ENCODE measurements around the gene BMP7. TPM values are rescaled to one million over a fixed set of nuclear protein-coding genes. Genes with fewer than 3 reads are reported as not detected.

The BMP7 gene
- total and polyA plus RNA-seq, 2 of the 13 experiments (the other 11 are each of a cell fraction or from before 2014, with no cell fraction given): not detected

DNA sequence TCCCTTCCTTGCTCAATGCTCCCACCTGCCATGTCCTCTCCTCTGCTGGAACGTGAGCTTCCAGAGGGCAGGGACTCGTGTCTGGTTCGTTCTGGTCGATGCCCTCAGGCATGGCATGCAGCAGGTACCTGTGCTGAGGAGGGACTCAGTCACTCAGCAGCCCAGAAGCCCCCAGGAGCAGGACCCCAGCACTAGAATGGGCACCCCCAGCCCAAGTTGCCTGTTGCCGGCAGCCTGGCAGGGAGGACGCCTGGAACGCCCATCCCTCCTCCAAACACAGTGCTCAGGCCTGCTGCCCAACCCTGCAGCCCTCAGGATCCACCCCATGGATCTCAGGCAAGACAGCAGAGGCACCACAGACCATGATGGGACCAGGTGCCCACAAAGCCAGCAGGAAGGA, 40.6 kb downstream of the BMP7 start:
- CTCF ChIA-PET (ENCODE audit: low intra/inter-chr PET ratio, low total read pairs): no interaction called here
- no peak overlapping the region for H3K9ac ChIP-seq (ENCODE audit: insufficient read depth, low read depth, low read length)
- H3K27me3 ChIP-seq (ENCODE audit: control insufficient read depth in 1 of 2, insufficient read depth in 2 of 2, low read length in 2 of 2): peaks cover 11 to 74% of the 10 kb centered on the region in 2 experiments; a peak in 3 of 5 replicates
- FAIRE-seq (no peak), DNase-seq (ENCODE audit: low spot score) (no peak), ATAC-seq (no peak)
- no peaks in the 10 kb centered on the region; the same call in 1 of the 2 replicates for H4K20me1 ChIP-seq (ENCODE audit: insufficient read depth, low read length)
- in situ Hi-C loops (cut with HindIII; ENCODE audit: extremely low pct_ligation_motif_present, low pct_unique_long_range_greater_than_20kb): no loop called here
- H3K4me1 ChIP-seq (ENCODE audit: insufficient read depth, low read length): no peaks in the 10 kb centered on the region
- POLR2A ChIA-PET: no interaction called here
- no peaks in the 10 kb centered on the region for H3K36me3 ChIP-seq (replicated peaks in 1 of 2; ENCODE audit: control insufficient read depth in 1 of 2, insufficient read depth in 2 of 2, low read length in 2 of 2)
- intact Hi-C loops (cut with micrococcal nuclease; ENCODE audit: unreplicated experiment): no loop called here
- H3K27ac ChIP-seq (ENCODE audit: extremely low read length, insufficient read depth, low read length): no peak overlapping the region
- H3K79me2 ChIP-seq (ENCODE audit: insufficient read depth, low read length): no peaks in the 10 kb centered on the region
- no peak overlapping the region for H2AFZ ChIP-seq (ENCODE audit: low read length)
- no peak overlapping the region for H3K4me3 ChIP-seq (replicated peaks in 1 of 3; ENCODE audit: insufficient read depth in 1 of 3, low read depth in 2 of 3, low read length in 3 of 3)
- H3K4me2 ChIP-seq (ENCODE audit: low read depth, low read length): no peak overlapping the region
- TF ChIP-seq, protein P1, sequence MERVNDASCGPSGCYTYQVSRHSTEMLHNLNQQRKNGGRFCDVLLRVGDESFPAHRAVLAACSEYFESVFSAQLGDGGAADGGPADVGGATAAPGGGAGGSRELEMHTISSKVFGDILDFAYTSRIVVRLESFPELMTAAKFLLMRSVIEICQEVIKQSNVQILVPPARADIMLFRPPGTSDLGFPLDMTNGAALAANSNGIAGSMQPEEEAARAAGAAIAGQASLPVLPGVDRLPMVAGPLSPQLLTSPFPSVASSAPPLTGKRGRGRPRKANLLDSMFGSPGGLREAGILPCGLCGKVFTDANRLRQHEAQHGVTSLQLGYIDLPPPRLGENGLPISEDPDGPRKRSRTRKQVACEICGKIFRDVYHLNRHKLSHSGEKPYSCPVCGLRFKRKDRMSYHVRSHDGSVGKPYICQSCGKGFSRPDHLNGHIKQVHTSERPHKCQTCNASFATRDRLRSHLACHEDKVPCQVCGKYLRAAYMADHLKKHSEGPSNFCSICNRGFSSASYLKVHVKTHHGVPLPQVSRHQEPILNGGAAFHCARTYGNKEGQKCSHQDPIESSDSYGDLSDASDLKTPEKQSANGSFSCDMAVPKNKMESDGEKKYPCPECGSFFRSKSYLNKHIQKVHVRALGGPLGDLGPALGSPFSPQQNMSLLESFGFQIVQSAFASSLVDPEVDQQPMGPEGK (CRISPR knock-in tag; IDR thresholded peaks at IDR 0.05): no peak
- TF ChIP-seq ZNF546 (CRISPR knock-in tag; conservative IDR thresholded peaks at IDR 0.05) (no peak), ASH2L (IDR thresholded peaks at IDR 0.05; ENCODE audit: insufficient read length, low read depth, low read length) (no peak), ZSCAN31 (CRISPR knock-in tag; IDR thresholded peaks at IDR 0.05; ENCODE audit: low read depth) (no peak), PHF21A (CRISPR knock-in tag; IDR thresholded peaks at IDR 0.05) (no peak), ZNF34 (CRISPR knock-in tag; IDR thresholded peaks at IDR 0.05; ENCODE audit: borderline replicate concordance) (no peak), SALL2 (CRISPR knock-in tag; IDR thresholded peaks at IDR 0.05) (no peak)
- TF ChIP-seq, protein P2, sequence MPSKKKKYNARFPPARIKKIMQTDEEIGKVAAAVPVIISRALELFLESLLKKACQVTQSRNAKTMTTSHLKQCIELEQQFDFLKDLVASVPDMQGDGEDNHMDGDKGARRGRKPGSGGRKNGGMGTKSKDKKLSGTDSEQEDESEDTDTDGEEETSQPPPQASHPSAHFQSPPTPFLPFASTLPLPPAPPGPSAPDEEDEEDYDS (CRISPR knock-in tag; IDR thresholded peaks at IDR 0.05): no peak
- TF ChIP-seq, protein P3, sequence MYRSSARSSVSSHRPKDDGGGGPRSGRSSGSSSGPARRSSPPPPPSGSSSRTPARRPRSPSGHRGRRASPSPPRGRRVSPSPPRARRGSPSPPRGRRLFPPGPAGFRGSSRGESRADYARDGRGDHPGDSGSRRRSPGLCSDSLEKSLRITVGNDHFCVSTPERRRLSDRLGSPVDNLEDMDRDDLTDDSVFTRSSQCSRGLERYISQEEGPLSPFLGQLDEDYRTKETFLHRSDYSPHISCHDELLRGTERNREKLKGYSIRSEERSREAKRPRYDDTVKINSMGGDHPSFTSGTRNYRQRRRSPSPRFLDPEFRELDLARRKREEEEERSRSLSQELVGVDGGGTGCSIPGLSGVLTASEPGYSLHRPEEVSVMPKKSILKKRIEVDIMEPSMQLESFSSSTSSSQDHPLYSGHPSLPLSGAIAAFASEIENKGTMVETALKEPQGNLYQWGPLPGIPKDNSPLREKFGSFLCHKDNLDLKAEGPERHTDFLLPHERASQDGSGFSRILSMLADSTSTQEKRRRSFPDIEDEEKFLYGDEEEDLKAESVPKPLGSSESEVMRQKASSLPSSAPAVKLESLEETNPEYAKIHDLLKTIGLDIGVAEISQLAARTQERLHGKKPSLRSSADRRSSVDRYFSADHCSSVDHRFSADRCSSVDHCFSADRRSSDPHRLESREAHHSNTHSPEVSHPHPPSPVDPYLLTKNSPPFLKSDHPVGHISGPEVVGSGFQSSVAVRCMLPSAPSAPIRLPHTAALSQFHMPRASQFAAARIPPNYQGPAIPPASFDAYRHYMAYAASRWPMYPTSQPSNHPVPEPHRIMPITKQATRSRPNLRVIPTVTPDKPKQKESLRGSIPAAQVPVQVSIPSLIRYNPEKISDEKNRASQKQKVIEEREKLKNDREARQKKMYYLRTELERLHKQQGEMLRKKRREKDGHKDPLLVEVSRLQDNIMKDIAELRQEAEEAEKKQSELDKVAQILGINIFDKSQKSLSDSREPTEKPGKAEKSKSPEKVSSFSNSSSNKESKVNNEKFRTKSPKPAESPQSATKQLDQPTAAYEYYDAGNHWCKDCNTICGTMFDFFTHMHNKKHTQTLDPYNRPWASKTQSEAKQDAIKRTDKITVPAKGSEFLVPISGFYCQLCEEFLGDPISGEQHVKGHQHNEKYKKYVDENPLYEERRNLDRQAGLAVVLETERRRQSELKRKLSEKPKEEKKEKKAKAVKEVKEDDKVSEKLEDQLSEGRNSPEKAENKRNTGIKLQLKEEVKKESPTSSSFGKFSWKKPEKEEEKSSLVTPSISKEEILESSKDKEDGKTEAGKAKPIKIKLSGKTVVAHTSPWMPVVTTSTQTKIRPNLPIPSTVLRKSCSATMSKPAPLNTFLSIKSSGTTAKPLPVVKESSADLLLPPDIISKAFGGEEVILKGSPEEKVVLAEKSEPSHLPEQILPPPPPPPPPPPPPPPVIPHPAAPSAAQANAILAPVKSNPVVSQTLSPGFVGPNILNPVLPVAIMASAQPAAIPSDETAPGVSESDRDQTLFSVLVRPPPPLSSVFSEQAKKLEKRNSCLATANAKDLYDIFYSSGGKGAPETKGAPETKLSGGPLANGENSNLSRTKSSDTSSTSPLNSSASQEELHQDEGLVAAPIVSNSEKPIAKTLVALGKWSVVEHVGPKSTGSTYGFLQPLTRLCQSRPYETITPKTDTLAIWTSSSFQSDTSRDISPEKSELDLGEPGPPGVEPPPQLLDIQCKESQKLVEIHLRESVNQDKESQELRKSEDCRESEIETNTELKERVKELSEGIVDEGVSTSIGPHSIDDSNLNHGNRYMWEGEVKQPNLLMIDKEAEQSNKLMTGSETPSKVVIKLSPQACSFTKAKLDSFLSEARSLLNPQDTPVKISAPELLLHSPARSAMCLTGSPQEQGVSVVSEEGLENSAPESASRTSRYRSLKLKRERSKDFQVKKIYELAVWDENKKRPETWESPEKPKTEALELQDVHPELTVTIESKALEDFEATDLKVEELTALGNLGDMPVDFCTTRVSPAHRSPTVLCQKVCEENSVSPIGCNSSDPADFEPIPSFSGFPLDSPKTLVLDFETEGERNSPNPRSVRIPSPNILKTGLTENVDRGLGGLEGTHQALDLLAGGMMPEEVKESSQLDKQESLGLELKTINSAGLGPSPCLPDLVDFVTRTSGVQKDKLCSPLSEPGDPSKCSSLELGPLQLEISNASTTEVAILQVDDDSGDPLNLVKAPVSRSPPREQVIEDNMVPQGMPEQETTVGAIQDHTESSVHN (CRISPR knock-in tag; IDR thresholded peaks at IDR 0.05): no peak
- 11% methylated on average over 6 of the region's 7 CpGs for WGBS (ENCODE audit: low lambda C conversion rate)
- no peaks in the 10 kb centered on the region for H3K9me3 ChIP-seq (ENCODE audit: low read length)
- no TSS peak for BruUV-seq (replicated peaks)
